H1 (cell line): ENCODE results near the gene RPUSD3. TPM values are rescaled to one million over a fixed set of nuclear protein-coding genes. Genes with fewer than 3 reads are reported as not detected.

ENCODE experiments used
- CTCF ChIA-PET: fragments of 300-600 bp; sonication (Branson Sonifier 250); formaldehyde crosslinking; loops from one replicate; lab custom pipeline; 2021; ENCODE audit not compliant: partially characterized antibody; lab: Charles Lee
- POLR2A ChIA-PET: fragments of 300-600 bp; sonication (Branson Sonifier 250); formaldehyde crosslinking; loops from one replicate; lab custom pipeline; 2021; ENCODE audit warnings: inconsistent platforms; ENCODE audit not compliant: partially characterized antibody; lab: Charles Lee
- DNase-seq, 2 experiments: peaks; one replicate each; pipeline versions ENCODE4 v3.0.0 to v3.0.0-alpha.2; 2010 to 2022; ENCODE audit warnings: low spot score in 2 of 2, low read depth in 1 of 2, mixed read lengths in 1 of 2
- FAIRE-seq: peaks from 2 replicates; lab custom pipeline; 2011; peaks lifted over from hg19 to GRCh38; lab: Jason Lieb, UNC
- H2AFZ ChIP-seq: 2 replicates; pipeline ENCODE4 v1.8.1; 2012; ENCODE audit warnings: low read length, inconsistent platforms
- H2AK5ac ChIP-seq: 2 replicates; pipeline ENCODE4 v1.6.1; 2013; ENCODE audit warnings: low read depth, low read length
- H2BK120ac ChIP-seq: replicated peaks from 2 replicates; pipeline ENCODE3; 2013; ENCODE audit warnings: low read depth, low read length, inconsistent platforms
- H2BK12ac ChIP-seq: 2 replicates; pipeline ENCODE4 v1.6.1; 2013; ENCODE audit warnings: low read depth, low read length
- H2BK15ac ChIP-seq: 2 replicates; pipeline ENCODE4 v1.6.1; 2013; ENCODE audit warnings: low read length
- H2BK20ac ChIP-seq: 2 replicates; pipeline ENCODE4 v1.6.1; 2013; ENCODE audit warnings: low read length
- H2BK5ac ChIP-seq: 2 replicates; pipeline ENCODE4 v1.6.1; 2013; ENCODE audit warnings: low read depth, low read length
- H3K14ac ChIP-seq: 2 replicates; pipeline ENCODE4 v1.6.1; 2013; ENCODE audit warnings: inconsistent platforms; ENCODE audit not compliant: insufficient read length
- H3K18ac ChIP-seq: 2 replicates; pipeline ENCODE4 v1.6.1; 2013; ENCODE audit warnings: low read length; ENCODE audit errors: extremely low read depth
- H3K23ac ChIP-seq: 2 replicates; pipeline ENCODE4 v1.6.1; 2013; ENCODE audit warnings: inconsistent platforms; ENCODE audit not compliant: insufficient read length
- H3K23me2 ChIP-seq: 2 replicates; pipeline ENCODE4 v1.6.1; 2013; ENCODE audit warnings: low read depth, low read length
- H3K27ac ChIP-seq: 2 replicates; pipeline ENCODE4 v1.6.1; 2011; ENCODE audit warnings: low read depth, low read length, inconsistent platforms
- H3K27me3 ChIP-seq, 4 experiments: replicated peaks in 1 of 4; 1 replicate in 1 of 4; 2 replicates in 3 of 4; pipeline versions ENCODE4 v1.6.1 to v1.8.1; 2011 to 2013; ENCODE audit warnings: low read length in 3 of 4, mild to moderate bottlenecking in 3 of 4, inconsistent platforms in 2 of 4, mixed read lengths in 2 of 4, moderate library complexity in 1 of 4; ENCODE audit not compliant: control insufficient read depth in 3 of 4, insufficient read depth in 3 of 4; ENCODE audit errors: extremely low read depth in 1 of 4
- H3K36me3 ChIP-seq, 4 experiments: 2 replicates each; pipeline versions ENCODE4 v1.6.1 to v1.8.1; 2011 to 2013; ENCODE audit warnings: mild to moderate bottlenecking in 4 of 4, low read length in 3 of 4, moderate library complexity in 2 of 4, control low read depth in 1 of 4, inconsistent platforms in 1 of 4; ENCODE audit not compliant: insufficient read depth in 4 of 4, control insufficient read depth in 2 of 4
- H3K4ac ChIP-seq: replicated peaks from 2 replicates; pipeline ENCODE3; 2013; ENCODE audit warnings: low read length, low read depth, mixed read lengths, inconsistent platforms; ENCODE audit not compliant: insufficient read length
- H3K4me1 ChIP-seq, 4 experiments: replicated peaks in 1 of 4; 1 replicate in 1 of 4; 2 replicates in 3 of 4; pipeline versions ENCODE4 v1.6.1 to v1.8.1; 2011 to 2013; ENCODE audit warnings: low read length in 3 of 4, inconsistent platforms in 2 of 4, mixed read lengths in 1 of 4; ENCODE audit not compliant: insufficient read depth in 4 of 4, control insufficient read depth in 3 of 4
- H3K4me2 ChIP-seq, 2 experiments: 2 replicates each; pipeline versions ENCODE4 v1.6.1 to v1.8.1; 2011 to 2013; ENCODE audit warnings: low read depth in 2 of 2, low read length in 2 of 2, control low read depth in 1 of 2, inconsistent platforms in 1 of 2, mild to moderate bottlenecking in 1 of 2; ENCODE audit not compliant: insufficient read depth in 1 of 2
- H3K4me3 ChIP-seq, 4 experiments: fragments of 200-600, 300-600 bp in 1 of 4; sonication (generic), shearing (Covaris generic), sonication (Bioruptor Twin) in 1 of 4; 2 replicates each; pipeline versions ENCODE4 v1.5.1 to v1.8.1; 2011 to 2016; ENCODE audit warnings: low read length in 4 of 4, low read depth in 3 of 4, control low read depth in 2 of 4, inconsistent platforms in 2 of 4, mild to moderate bottlenecking in 2 of 4, mixed read lengths in 1 of 4, moderate library complexity in 1 of 4; ENCODE audit not compliant: insufficient read depth in 2 of 4; ENCODE audit errors: extremely low read depth in 1 of 4
- H3K56ac ChIP-seq: replicated peaks from 2 replicates; pipeline ENCODE3; 2013; ENCODE audit warnings: low read depth, mild to moderate bottlenecking, mixed read lengths, low read length, inconsistent platforms; ENCODE audit not compliant: insufficient read length
- H3K79me1 ChIP-seq: 2 replicates; pipeline ENCODE4 v1.6.1; 2013; ENCODE audit warnings: low read depth, low read length, control low read depth
- H3K79me2 ChIP-seq, 2 experiments: 2 replicates each; pipeline versions ENCODE4 v1.6.1 to v1.8.1; 2012 to 2013; ENCODE audit warnings: low read length in 2 of 2, mild to moderate bottlenecking in 2 of 2, inconsistent platforms in 1 of 2; ENCODE audit not compliant: insufficient read depth in 2 of 2, control insufficient read depth in 1 of 2
- H3K9ac ChIP-seq, 4 experiments: replicated peaks in 1 of 4; 1 replicate in 1 of 4; 2 replicates in 3 of 4; pipeline versions ENCODE4 v1.6.1 to v1.8.1; 2011 to 2013; ENCODE audit warnings: low read depth in 3 of 4, low read length in 3 of 4, control low read depth in 2 of 4, mild to moderate bottlenecking in 2 of 4, moderate library complexity in 2 of 4, inconsistent platforms in 1 of 4; ENCODE audit errors: extremely low read depth in 1 of 4
- H3K9me3 ChIP-seq, 2 experiments: 2 replicates each; pipeline versions ENCODE4 v1.6.1 to v1.8.1; 2012 to 2013; ENCODE audit warnings: mild to moderate bottlenecking in 2 of 2, moderate library complexity in 2 of 2, control low read depth in 1 of 2, inconsistent platforms in 1 of 2, low read depth in 1 of 2, low read length in 1 of 2, mixed read lengths in 1 of 2; ENCODE audit not compliant: insufficient read depth in 2 of 2
- H4K20me1 ChIP-seq, 2 experiments: replicated peaks in 1 of 2; 2 replicates each; pipeline versions ENCODE3 to v1.8.1; 2011 to 2013; ENCODE audit warnings: inconsistent platforms in 2 of 2, low read length in 2 of 2, mild to moderate bottlenecking in 1 of 2; ENCODE audit not compliant: insufficient read depth in 2 of 2, control insufficient read depth in 1 of 2
- H4K5ac ChIP-seq: 2 replicates; pipeline ENCODE4 v1.6.1; 2013; ENCODE audit warnings: low read length, low read depth, mixed read lengths, inconsistent platforms; ENCODE audit not compliant: insufficient read length
- H4K8ac ChIP-seq: 2 replicates; pipeline ENCODE4 v1.8.0; 2013; ENCODE audit warnings: mild to moderate bottlenecking, moderate library complexity, low read length, inconsistent platforms; ENCODE audit not compliant: insufficient read depth; ENCODE audit errors: extremely low read depth
- H4K91ac ChIP-seq: replicated peaks from 2 replicates; pipeline ENCODE3; 2013; ENCODE audit warnings: low read length, mixed read lengths, inconsistent platforms; ENCODE audit not compliant: insufficient read length
- ASH2L ChIP-seq: fragments of 200-600, 300-600 bp; sonication (generic); IDR thresholded peaks from one replicate; pipeline ENCODE4 v1.7.1; 2017; ENCODE audit warnings: low read length
- CTCF ChIP-seq, 3 experiments: IDR thresholded peaks; 1 replicate in 2 of 3; 2 replicates in 1 of 3; pipeline versions ENCODE4 v1.5.1 to v1.6.1; 2011; ENCODE audit warnings: low read length in 3 of 3, mild to moderate bottlenecking in 3 of 3, inconsistent platforms in 2 of 3, low read depth in 1 of 3, moderate library complexity in 1 of 3; ENCODE audit not compliant: insufficient read depth in 1 of 3; ENCODE audit errors: control extremely low read depth in 1 of 3
- E2F6 ChIP-seq: IDR thresholded peaks from 2 replicates; pipeline ENCODE4 v1.6.1; 2012; ENCODE audit warnings: inconsistent platforms
- EZH2 ChIP-seq: fragments of 200-600 bp; sonication (generic); IDR thresholded peaks from 2 replicates; pipeline ENCODE4 v1.7.1; 2012; ENCODE audit warnings: low read depth, mild to moderate bottlenecking, moderate library complexity, low read length, inconsistent platforms; ENCODE audit not compliant: severe bottlenecking
- MAX ChIP-seq: IDR thresholded peaks from 2 replicates; pipeline ENCODE4 v1.6.1; 2012; ENCODE audit warnings: inconsistent platforms
- SIRT6 ChIP-seq: IDR thresholded peaks from one replicate; pipeline ENCODE4 v1.7.1; 2012; ENCODE audit warnings: low read length, inconsistent platforms
- WGBS, 2 experiments: shearing (Covaris generic) in 1 of 2; methylation state at CpG; one replicate each; pipeline versions ENCODE4 v1.1.6 to v1.1.7; 2013 to 2015; ENCODE audit warnings: low lambda C conversion rate in 2 of 2, mixed read lengths in 2 of 2, inconsistent platforms in 1 of 2, low coverage in 1 of 2, missing lambda C conversion rate in 1 of 2; ENCODE audit not compliant: insufficient replicate concordance in 2 of 2, insufficient coverage in 1 of 2, insufficient read length in 1 of 2; ENCODE audit errors: extremely low coverage in 1 of 2, missing lambda C conversion rate in 1 of 2; 5-methylcytosine and 5-hydroxymethylcytosine counted together
- polyA plus RNA-seq, 7 experiments: library from polyadenylated mRNA; depleted of rRNA in 3 of 7; stranded (reverse) in 5 of 7; unstranded in 2 of 7; fragments of >200 nt in 5 of 7; fragments of 200-250 nt in 2 of 7; gene quantifications; 1 replicate in 5 of 7; 2 replicates in 1 of 7; 4 replicates in 1 of 7; pipeline versions ENCODE4 v1.2.1 to v1.2.3, GENCODE V29; 2011 to 2013; ENCODE audit warnings: missing spikeins in 2 of 7, mixed read lengths in 2 of 7
- total RNA-seq: library from RNA; stranded (reverse); fragmentation: NEBNext Ultra II Directional; extraction: Animal tissue kit (Norgen Biotek cat#: 25700); gene quantifications from 2 replicates; pipeline ENCODE4 v1.2.1, GENCODE V29; 2021
- TF ChIP-seq, protein P1 (sequence below): IDR thresholded peaks from 2 replicates; pipeline ENCODE4 v1.6.1; 2011; ENCODE audit warnings: low read length, improper control_type of control experiment

Gene RPUSD3
- total and polyA plus RNA-seq, 2 of the 8 experiments (the other 6 are each of a cell fraction or from before 2014, with no cell fraction given), result 68.4 to 154 TPM

GRCh38 chr3:9846931-9847488 lies 3.2 kb upstream of the RPUSD3 start:
- Histone ChIP-seq H3K27me3 (no peaks in the 10 kb centered on the region), H2BK120ac (no peak overlapping the region), H3K9me3 (no peaks in the 10 kb centered on the region), H2BK12ac (no peak overlapping the region), H2BK20ac (no peak overlapping the region), H3K4me1 (peaks cover 0 to 6% (median under 1%) of the 10 kb centered on the region in 4 experiments; a peak in 2 of 7 replicates), H3K18ac (no peak overlapping the region), H3K14ac (no peak overlapping the region), H4K8ac (no peak overlapping the region), H4K5ac (no peak overlapping the region), H3K79me1 (no peaks in the 10 kb centered on the region), H3K23ac (no peak overlapping the region), H2BK5ac (no peak overlapping the region), H3K4ac (no peak overlapping the region), H3K56ac (no peak overlapping the region), H3K9ac (no peak overlapping the region), H4K20me1 (peaks cover 0 to 3% of the 10 kb centered on the region in 2 experiments), H3K23me2 (peaks cover 5% of the 10 kb centered on the region), H3K4me2 (no peak overlapping the region), H2AFZ (no peak overlapping the region), H3K36me3 (peaks cover 0 to under 1% (median 0%) of the 10 kb centered on the region in 4 experiments; a peak in 2 of 8 replicates), H4K91ac (no peak overlapping the region), H3K79me2 (no peaks in the 10 kb centered on the region), H3K4me3 (no peak overlapping the region), H2BK15ac (no peak overlapping the region), H3K27ac (no peak overlapping the region), H2AK5ac (no peak overlapping the region)
- FAIRE-seq (no peak), DNase-seq (no peak)
- TF ChIP-seq SIRT6 (no peak), ASH2L (no peak), MAX (no peak), EZH2 (no peak), E2F6 (no peak), CTCF (IDR thresholded peaks at IDR 0.05; ENCODE audit: control extremely low read depth in 1 of 3, insufficient read depth in 1 of 3, low read depth in 1 of 3, low read length in 3 of 3) (no peak)
- TF ChIP-seq, protein P1, sequence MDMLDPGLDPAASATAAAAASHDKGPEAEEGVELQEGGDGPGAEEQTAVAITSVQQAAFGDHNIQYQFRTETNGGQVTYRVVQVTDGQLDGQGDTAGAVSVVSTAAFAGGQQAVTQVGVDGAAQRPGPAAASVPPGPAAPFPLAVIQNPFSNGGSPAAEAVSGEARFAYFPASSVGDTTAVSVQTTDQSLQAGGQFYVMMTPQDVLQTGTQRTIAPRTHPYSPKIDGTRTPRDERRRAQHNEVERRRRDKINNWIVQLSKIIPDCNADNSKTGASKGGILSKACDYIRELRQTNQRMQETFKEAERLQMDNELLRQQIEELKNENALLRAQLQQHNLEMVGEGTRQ, result no peak
- ChIA-PET POLR2A (interaction anchor here (0.8 kb wide), 1 partner anchor 54 kb away, joined by 3 read pairs; the partner anchor contains the start of gene ARPC4), CTCF (interaction anchor here (0.6 to 1.9 kb wide), 5 partner anchors 9 to 95 kb away, joined by 3 to 7 read pairs (median 6); no protein-coding TSS in a partner anchor)
- 95% methylated on average over 6 of the region's 6 CpGs; no CpG with 5 or more reads in 1 of the 2 experiments for WGBS, 2 experiments
